A549 (cell line): ENCODE measurements around the gene HNF1B. TPM values are rescaled to one million over a fixed set of nuclear protein-coding genes. Genes with fewer than 3 reads are reported as not detected.

Source experiments
- ATAC-seq, 2 experiments: fragments of 200-7000 bp in 1 of 2; fragments of >200 bp in 1 of 2; cut with Nextera tagmentation in 1 of 2; cut with Tn5 transposase in 1 of 2; 3 replicates each; pipeline versions ENCODE4 v1.8.0 to v1.9.1; 2018 to 2020; ENCODE audit warnings: mild to moderate bottlenecking in 1 of 2, moderate library complexity in 1 of 2
- CTCF ChIA-PET: fragments of 300-600 bp; sonication (Branson Sonifier 250); formaldehyde crosslinking; extraction: SDS; loops from one replicate; lab custom pipeline; 2021; ENCODE audit warnings: antibody characterized with exemption, inconsistent platforms; lab: Yijun Ruan, JAX
- POLR2A ChIA-PET: fragments of 350-600 bp; formaldehyde crosslinking; extraction: SDS; loops from one replicate; lab custom pipeline; 2021; ENCODE audit warnings: antibody characterized with exemption, inconsistent platforms; lab: Yijun Ruan, JAX
- DNase-seq, 2 experiments: peaks; one replicate each; pipeline versions ENCODE4 v3.0.0 to v3.0.0-alpha.2; 2011 to 2016; ENCODE audit warnings: low read depth in 1 of 2, low spot score in 1 of 2
- FAIRE-seq: peaks from 2 replicates; lab custom pipeline; 2011; peaks lifted over from hg19 to GRCh38; lab: Jason Lieb, UNC
- H3K27ac ChIP-seq, 2 experiments: fragments of >200 bp; sonication (Bioruptor Twin); formaldehyde crosslinking; 3 replicates each; pipeline ENCODE4 v1.5.1; 2016 to 2017
- H3K4me1 ChIP-seq: fragments of >200 bp; sonication (Bioruptor Twin); formaldehyde crosslinking; 3 replicates; pipeline ENCODE4 v1.6.1; 2016
- H3K4me2 ChIP-seq: fragments of >200 bp; sonication (Bioruptor Twin); formaldehyde crosslinking; 3 replicates; pipeline ENCODE4 v1.6.1; 2016
- H3K4me3 ChIP-seq: fragments of >200 bp; sonication (Bioruptor Twin); formaldehyde crosslinking; 3 replicates; pipeline ENCODE4 v1.5.1; 2016
- H3K9me3 ChIP-seq: fragments of >200 bp; sonication (Bioruptor Twin); formaldehyde crosslinking; 3 replicates; pipeline ENCODE4 v1.6.1; 2016
- CEBPB ChIP-seq, 2 experiments: fragments of >200 bp in 1 of 2; sonication (Bioruptor Twin) in 1 of 2; formaldehyde crosslinking in 1 of 2; IDR thresholded peaks; 2 replicates each; pipeline ENCODE4 v1.6.1; 2012 to 2016
- CHD2 ChIP-seq: fragments of 150-350 bp; IDR thresholded peaks from 2 replicates; pipeline ENCODE4 v1.6.1; 2014; ENCODE audit warnings: low read length; ENCODE audit not compliant: partially characterized antibody
- CTCF ChIP-seq: fragments of >200 bp; sonication (Bioruptor Twin); formaldehyde crosslinking; IDR thresholded peaks from 3 replicates; pipeline ENCODE4 v1.5.1; 2016
- E2F6 ChIP-seq: IDR thresholded peaks from 2 replicates; pipeline ENCODE4 v1.6.1; 2012; ENCODE audit warnings: low read depth, borderline replicate concordance
- EHMT2 ChIP-seq: fragments of 200-600 bp; sonication (generic); IDR thresholded peaks from 2 replicates; pipeline ENCODE4 v1.6.1; 2016; ENCODE audit warnings: antibody characterized with exemption, low read depth, mild to moderate bottlenecking, moderate library complexity
- HOXB5 ChIP-seq: fragments of 250-450 bp; sonication (Bioruptor Pico); IDR thresholded peaks from 2 replicates; pipeline ENCODE4 v1.5.0; 2020; ENCODE audit warnings: mild to moderate bottlenecking, moderate library complexity
- JUNB ChIP-seq: fragments of >200 bp; sonication (Bioruptor Twin); formaldehyde crosslinking; IDR thresholded peaks from 2 replicates; pipeline ENCODE4 v1.6.1; 2016
- MAFK ChIP-seq: fragments of 450-650 bp; IDR thresholded peaks from 2 replicates; pipeline ENCODE4 v1.6.1; 2014; ENCODE audit not compliant: partially characterized antibody
- polyA plus RNA-seq, 4 experiments: library from polyadenylated mRNA; depleted of rRNA in 3 of 4; stranded (reverse); fragments of >200 nt; fragmentation: RNase III in 1 of 4; extraction: RNeasy Plus Mini Kit Qiagen cat#74134 plus additional on column Dnase treatment in 1 of 4; gene quantifications; 2 replicates in 3 of 4; 3 replicates in 1 of 4; pipeline ENCODE4 v1.2.3, GENCODE V29; 2011 to 2017

The HNF1B gene
- polyA plus RNA-seq, 2 of the 4 experiments (the other 2 are of a cell fraction): 13.3 to 21.3 TPM

- ChIA-PET CTCF (interaction anchor here (0.6 to 0.9 kb wide), 2 partner anchors 9 to 32 kb away, joined by 3 to 4 read pairs; no protein-coding TSS in a partner anchor), POLR2A (no interaction called here)
- TF ChIP-seq E2F6 (no peak), CEBPB (IDR thresholded peaks at IDR 0.05) (no peak), MAFK (peak; percentile 15)
- H3K9me3 ChIP-seq: no peaks in the 10 kb centered on the region
- DNase-seq (no peak), ATAC-seq (no peak), FAIRE-seq (no peak)
- H3K4me3 ChIP-seq: no peak overlapping the region
- H3K4me1 ChIP-seq: peaks cover 24% of the 10 kb centered on the region; the same call in 2 of the 3 replicates
- H3K4me2 ChIP-seq: no peak overlapping the region
- no peak overlapping the region for H3K27ac ChIP-seq
Observed at GRCh38 chr17:37640015-37640414, 104.8 kb downstream of the HNF1B start.

GRCh38 chr17:37637956-37638355 is 106.9 kb downstream of the HNF1B start:
- ChIA-PET CTCF (interaction anchor here (1.4 to 1.8 kb wide), 2 partner anchors 12 to 179 kb away, joined by 4 to 5 read pairs; no protein-coding TSS in a partner anchor), POLR2A (interaction anchor here (0.5 kb wide), 1 partner anchor 104 kb away, joined by 3 read pairs; no protein-coding TSS in a partner anchor)
- no peak for ATAC-seq
- TF ChIP-seq EHMT2: no peak
- no peak for TF ChIP-seq JUNB
- no peak for TF ChIP-seq CTCF
- no peak for TF ChIP-seq CHD2
- TF ChIP-seq HOXB5: no peak
- Histone ChIP-seq H3K27ac (no peak overlapping the region), H3K4me2 (no peak overlapping the region), H3K4me1 (peaks cover 18% of the 10 kb centered on the region; the same call in 2 of the 3 replicates), H3K9me3 (no peaks in the 10 kb centered on the region), H3K4me3 (no peak overlapping the region)
- FAIRE-seq: no peak
- DNase-seq: no peak

Other genes starting within 250 kb of the HNF1B start
- 17.4 and 24.8 TPM in 2 replicates for gene SYNRG, start 135.6 kb downstream of the HNF1B start, polyA plus RNA-seq (2011; rRNA removed)
- gene SYNRG, start 135.6 kb downstream of the HNF1B start, polyA plus RNA-seq (2017; fragmentation: RNase III; extraction: RNeasy Plus Mini Kit Qiagen cat#74134 plus additional on column Dnase treatment): 12.3 to 13.1 TPM (median 13.1 TPM) in 3 replicates
- 47.9 and 59.6 TPM in 2 replicates for gene DDX52, start 101.6 kb downstream of the HNF1B start, polyA plus RNA-seq (2011; rRNA removed)
- gene DDX52, start 101.6 kb downstream of the HNF1B start, polyA plus RNA-seq (2017; fragmentation: RNase III; extraction: RNeasy Plus Mini Kit Qiagen cat#74134 plus additional on column Dnase treatment): 42.4 to 44.4 TPM (median 44.2 TPM) in 3 replicates
- gene TBC1D3K, start 179.4 kb upstream of the HNF1B start, polyA plus RNA-seq (2011; rRNA removed): not detected in 2 replicates
- not detected in 3 replicates for gene TBC1D3K, start 179.4 kb upstream of the HNF1B start, polyA plus RNA-seq (2017; fragmentation: RNase III; extraction: RNeasy Plus Mini Kit Qiagen cat#74134 plus additional on column Dnase treatment)
- gene TBC1D3L, start 244.0 kb upstream of the HNF1B start, polyA plus RNA-seq (2011; rRNA removed): 9.8 and 11.4 TPM in 2 replicates
- gene TBC1D3L, start 244.0 kb upstream of the HNF1B start, polyA plus RNA-seq (2017; fragmentation: RNase III; extraction: RNeasy Plus Mini Kit Qiagen cat#74134 plus additional on column Dnase treatment): 12.1 to 15.2 TPM (median 14.0 TPM) in 3 replicates